Activated CD4-positive, alpha-beta T cell treated with anti-CD3 and anti-CD28 coated beads, Interleukin-10, Interleukin-2, amounts not matched to agents 100 ng/mL and 50 ng/mL, durations not matched to agents 16 hours and 8 hours (primary cell): ENCODE results near the gene C2orf15.
"Not testable (repeated sequence)": the region's sequence is repeated elsewhere in the genome, so short reads cannot be mapped to it uniquely, and the experiment has no call there.

Source experiments
- DNase-seq: peaks from one replicate; pipeline ENCODE4 v3.0.0-alpha.2; 2020

C2orf15 gene

DNA sequence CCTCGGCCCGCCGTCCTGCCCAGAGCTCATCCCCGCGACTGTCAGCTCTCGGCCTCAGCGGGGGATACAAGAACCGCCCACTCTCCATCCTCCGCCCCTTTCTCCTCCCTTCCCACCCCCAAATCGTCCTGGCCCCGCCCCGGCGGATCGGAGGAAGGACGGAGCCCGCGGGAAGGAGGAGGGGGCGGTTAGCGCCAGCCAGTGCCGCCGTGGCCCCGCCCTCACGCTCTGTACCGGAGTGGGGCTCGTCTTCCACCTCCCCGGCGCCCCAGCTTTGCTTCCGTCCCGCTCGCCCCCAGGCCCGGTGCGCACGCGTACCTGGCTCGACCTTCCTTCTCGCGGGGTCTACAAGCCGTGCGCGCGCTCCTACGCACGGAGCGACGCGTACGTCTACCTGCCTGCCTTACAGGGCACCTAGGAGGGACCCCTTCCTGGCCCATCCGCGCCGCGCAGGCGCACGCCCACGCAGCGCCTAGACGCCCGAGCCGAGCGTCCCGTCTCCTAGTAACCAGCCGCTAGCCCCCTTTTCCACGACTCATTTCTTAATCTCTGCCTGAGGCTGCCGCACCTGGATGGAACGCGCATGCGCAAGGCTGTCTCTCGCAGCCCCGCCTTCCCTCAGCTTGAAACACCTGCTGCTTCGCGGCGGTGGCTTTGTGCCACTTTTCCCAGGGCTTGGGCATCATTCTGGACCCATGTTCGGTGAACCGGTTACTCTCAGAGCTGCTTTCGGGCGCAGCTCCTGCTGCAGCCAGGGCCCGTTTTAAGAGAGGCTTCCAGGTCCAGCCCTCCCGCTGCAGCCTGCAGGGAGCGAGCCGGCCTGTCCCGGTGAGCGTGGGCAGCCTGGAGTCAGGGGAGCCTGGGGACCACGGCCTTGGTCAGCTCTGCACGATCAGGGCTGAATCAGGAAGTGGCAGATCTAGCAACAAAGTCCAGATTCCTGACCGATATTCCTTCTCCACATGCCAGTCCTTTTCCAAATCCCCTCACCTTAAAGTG lies at the start of gene C2orf15:
Gene C2orf15 (plus strand): TSS at position 598 of the 999 bp plus-strand sequence. CDS start 8,852 bp downstream, outside the sequence.
- DNase-seq, result peak; percentile 97

DNA sequence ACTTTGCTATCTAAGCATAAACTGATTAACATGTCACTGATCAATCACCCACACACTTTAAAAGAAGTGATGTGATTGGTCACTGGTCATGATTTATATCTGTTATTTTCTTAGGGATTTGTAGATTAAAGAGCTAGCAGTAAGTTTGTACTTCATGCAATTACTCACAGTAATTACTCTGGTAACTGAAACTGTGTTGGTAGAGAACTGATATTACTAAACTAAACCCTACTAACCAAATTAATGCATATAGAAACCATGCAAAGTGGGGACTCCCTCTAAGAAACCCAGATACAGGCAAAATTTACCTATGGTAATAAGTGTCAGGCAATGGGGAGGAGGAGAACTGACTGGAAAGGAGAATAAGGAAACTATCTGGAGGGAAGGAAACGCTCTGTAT lies 44.8 kb upstream of the C2orf15 start:
- peak; percentile 39 for DNase-seq

DNA sequence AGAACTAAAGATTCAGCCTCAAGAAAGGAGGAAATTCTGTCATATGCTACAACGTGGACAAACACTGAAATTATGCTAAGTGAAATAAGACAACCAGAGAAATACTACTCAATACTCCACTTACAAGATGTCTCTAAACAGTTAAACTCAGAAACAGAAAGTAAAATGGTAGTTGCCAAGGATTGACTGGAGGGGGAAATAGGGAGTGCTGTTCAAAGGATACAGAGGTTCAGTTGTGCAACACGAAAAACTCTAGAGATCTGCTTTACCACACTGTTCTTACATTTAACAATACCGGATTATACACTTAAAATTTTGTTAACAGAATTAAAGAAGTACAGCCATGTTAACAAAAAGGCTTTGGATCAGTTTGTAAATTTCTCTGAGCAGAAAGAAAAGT lies 39.8 kb upstream of the C2orf15 start:
- DNase-seq, result no peak

- DNase-seq, result no peak
Observed at GRCh38 chr2:99104006-99104405, 37.5 kb upstream of the C2orf15 start.

DNA sequence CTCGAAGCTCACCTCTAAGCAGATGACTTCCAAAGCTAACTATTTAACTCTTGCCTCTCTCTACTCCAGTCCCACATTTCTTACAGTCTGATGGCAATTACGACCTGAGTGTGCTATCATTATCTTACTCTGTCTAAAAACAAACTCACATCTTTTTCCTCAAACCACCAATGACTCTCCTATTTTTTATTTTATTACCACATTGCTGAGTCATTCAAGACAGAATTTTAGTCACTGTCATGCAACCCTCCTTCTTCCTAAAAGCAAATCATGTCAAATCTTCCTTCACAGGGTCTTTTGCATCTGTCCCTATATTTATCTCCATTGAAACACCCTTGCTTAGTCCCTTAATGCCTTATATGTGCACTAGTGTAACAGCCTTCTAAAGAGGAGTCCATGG lies 34.6 kb upstream of the C2orf15 start:
- peak; percentile 35 for DNase-seq

DNA sequence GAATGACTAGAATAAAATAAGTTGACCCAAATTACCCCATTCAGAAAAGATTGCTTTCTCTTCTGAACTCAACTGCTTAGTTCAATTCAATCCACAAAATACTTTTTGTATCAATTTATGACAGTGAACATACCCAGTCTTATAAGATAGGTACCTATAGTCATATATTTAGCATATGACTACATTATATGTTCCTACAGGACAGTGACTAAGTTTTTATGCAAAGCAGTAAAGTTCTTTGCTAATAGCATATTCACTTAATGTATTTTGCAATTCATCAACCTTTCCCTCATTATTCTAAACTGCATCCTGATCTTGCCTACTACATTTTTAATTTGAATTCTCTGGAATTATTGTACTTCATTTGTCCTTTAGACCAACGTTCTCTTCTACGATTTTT lies 30.3 kb upstream of the C2orf15 start:
- DNase-seq, result no peak

GRCh38 chr2:99111945-99112344 lies 29.6 kb upstream of the C2orf15 start:
- no peak for DNase-seq

DNA sequence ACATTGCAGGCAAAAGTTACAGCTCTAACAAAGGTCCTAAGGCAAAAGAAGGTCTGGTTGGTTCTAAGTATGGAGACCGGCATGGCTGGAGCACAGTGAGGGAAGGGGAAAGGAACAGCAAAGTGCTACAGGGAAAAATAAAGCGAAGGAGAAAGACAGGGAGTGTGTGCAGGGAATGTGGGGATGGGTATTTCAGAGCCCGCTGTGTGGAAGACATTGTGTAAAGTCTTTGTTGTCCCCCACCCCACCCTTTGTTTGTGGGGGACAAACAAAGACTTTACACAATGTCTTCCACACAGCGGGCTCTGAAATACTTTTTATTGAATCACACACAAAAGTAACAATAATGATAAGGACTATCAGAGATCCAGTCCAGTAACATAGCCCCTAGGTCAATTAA lies 28.9 kb upstream of the C2orf15 start:
- no peak for DNase-seq

- no peak for DNase-seq
Observed at GRCh38 chr2:99127981-99128380, 13.5 kb upstream of the C2orf15 start.

GRCh38 chr2:99135044-99135556 lies 6.4 kb upstream of the C2orf15 start:
- not testable (repeated sequence) for DNase-seq

DNA sequence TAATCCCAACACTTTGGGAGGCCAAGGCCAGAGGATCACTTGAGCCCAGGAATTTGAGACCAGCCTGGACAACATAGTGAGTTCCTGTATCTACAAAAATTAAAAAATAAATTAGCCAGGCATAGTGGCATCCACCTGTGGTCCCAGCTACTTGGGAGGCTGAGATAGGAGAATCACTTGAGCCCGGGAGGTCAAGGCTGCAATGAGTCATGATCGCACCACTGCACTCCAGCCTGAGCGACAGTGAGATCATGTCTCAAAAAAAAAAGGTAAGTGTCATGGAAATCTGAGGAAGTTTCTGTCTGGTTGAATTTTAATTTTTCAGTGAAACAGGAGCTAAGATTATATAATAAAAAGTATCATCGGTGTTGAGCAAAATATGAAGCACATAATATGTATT lies 2.5 kb upstream of the C2orf15 start:
- DNase-seq, result no peak

- no peak for DNase-seq
Observed at GRCh38 chr2:99140056-99140859, 1.2 kb upstream of the C2orf15 start.

GRCh38 chr2:99140860-99141109 lies 722 bp upstream of the C2orf15 start:
- no peak for DNase-seq

GRCh38 chr2:99150706-99151105 lies 9.2 kb downstream of the C2orf15 start:
- no peak for DNase-seq

DNA sequence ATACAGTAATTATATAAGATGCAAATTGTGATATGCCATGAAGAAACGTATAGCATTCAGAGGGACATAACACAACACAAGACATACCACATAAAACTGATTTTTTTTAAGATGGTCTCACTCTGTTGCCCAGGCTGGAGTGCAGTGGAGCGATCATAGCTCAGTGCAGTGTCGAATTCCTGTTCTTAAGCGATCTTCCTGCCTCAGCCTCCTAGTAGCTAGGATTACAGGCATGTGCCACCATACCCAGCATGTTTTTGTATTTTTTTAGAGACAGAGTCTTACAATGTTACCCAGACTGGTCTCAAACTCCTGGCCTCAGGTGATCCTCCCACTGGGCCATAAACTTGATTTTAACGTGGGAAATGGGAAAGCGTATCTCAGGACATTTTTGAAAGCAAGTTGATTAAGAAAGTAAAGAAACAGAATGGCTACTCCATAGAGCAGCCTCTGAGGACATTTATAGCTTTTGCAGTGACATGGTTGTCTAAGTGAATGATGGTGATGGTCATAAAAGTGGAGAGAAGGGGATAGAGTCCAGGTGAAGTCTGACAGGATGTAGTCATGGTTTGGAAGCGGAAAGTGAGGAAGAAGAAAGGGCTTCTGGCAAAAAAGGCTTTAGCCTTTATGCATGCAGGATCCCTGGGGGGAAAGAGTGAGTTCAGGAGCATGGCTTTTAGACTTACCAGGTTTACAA lies 10.8 kb downstream of the C2orf15 start:
- no peak for DNase-seq

GRCh38 chr2:99153921-99154604 lies 12.6 kb downstream of the C2orf15 start:
- no peak for DNase-seq

DNA sequence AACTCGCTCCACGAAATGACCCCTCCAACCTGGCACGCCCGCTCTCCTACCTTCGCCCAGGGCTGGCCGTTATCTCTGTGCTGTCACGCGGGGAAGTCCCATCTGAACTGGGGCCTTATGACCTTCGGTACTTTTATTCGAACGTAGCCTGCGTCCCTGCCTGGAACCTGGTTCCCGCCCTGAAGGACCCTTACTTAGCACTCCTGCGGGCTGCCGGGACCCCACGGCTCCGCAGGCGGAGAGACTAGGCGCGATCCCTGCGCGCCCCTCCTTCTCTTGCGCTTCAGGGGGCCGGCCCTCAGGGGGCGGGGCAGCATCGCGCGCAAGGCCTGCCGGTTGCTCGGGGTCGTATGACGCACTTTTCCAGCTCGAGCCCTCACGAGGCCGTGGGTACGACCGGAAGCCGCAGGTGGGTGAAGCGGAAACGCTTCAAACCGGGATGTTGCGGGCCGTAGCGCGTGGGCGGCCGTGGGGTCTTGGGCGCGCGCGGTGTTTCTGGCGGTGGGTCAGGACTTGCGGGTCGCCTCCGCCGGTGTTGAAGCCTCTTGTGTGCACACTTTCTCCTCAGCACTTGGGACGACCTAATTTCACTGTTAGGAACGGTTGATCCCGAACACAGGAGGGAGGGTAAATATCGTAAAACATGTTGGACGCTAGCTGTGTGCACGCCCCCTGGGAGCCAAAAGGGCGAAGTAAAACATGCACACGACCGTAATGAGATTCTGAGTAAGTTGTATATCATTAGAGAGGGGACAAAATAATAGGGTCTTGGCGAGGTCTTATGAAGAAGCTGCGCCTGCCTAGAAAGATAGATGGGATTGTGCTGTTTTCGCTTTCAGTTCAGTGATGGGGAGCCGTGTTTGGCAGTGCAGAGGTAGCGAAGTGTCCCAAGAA lies 13.4 kb downstream of the C2orf15 start, which contains the start of the genes LIPT1 and TSGA10:
Gene LIPT1 (plus strand): TSS at position 325 of the 894 bp plus-strand sequence. CDS start 6,991 bp downstream, outside the sequence.
Gene TSGA10 (minus strand): TSS at position 300 of the 894 bp plus-strand sequence. CDS start 45,503 bp downstream, outside the sequence.
- peak; percentile 94 for DNase-seq

DNA sequence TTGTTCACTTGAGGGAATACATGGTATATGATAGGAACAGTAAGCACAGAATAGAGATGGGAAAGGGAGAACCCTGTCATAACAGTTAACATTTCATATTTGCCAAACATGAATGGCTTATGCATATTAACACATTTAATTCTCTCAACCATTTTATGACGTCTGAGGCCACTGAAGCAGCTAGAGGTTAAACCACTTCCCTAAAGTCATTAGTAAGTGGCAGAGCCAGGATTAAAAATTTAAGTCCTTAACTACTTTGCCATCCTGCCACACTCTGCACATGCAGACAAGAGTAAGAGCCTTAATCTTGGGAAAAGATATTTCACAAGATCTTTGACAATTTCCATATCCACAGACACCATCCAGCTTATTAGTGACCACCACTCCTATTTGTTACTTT lies 15.4 kb downstream of the C2orf15 start:
- no peak for DNase-seq

- no peak for DNase-seq
Observed at GRCh38 chr2:99158599-99158998, 17.1 kb downstream of the C2orf15 start.

DNA sequence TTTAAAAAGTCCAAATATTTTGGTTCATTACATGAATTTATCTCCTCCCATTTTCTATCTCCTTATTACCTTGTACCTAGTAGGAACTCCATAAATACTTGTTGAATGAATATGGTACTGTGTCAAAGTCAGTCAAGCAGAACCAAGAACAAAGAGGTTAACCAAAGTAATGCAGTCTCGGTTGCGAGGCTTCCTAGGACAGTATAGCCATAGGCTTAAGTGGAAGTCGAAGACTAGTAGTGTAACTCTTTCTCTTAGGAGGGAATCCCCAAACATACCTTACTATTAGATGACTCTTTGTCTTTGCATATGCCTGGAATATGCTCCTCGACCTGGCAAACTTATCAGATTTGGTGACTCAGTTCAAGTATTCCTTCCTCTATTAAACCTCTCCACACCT lies 18.1 kb downstream of the C2orf15 start:
- no peak for DNase-seq

DNA sequence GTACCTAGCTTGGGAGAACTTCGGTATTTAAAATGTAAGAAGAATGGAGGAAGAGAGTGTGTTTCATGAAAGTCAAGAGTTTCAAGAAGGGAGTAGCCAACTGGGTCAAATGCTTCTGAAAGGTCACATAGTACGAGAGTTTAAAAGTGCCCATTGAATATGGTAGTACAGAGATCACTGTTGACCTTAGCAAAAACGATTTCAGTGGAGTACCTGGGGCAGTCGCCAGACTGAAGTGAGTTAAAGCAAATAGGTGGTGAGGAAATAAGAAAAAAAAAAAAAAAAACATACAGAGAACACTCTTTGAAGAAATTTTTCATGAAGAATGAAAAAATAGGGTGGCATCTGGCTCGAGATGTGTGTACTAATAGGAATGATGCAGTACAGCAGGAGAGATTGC lies 24.7 kb downstream of the C2orf15 start:
- DNase-seq, result no peak
